GM08714 (cell line): ENCODE measurements around the gene OLIG2.

Experiments used
- H3K4me3 ChIP-seq: fragments of 200-500 bp; sonication (Bioruptor generic); 2 replicates; pipeline ENCODE4 v1.5.1; 2014; ENCODE audit warnings: mild to moderate bottlenecking, low read length, inconsistent platforms
- ZNF274 ChIP-seq: IDR thresholded peaks from 2 replicates; pipeline ENCODE4 v1.6.1; 2012; ENCODE audit warnings: mild to moderate bottlenecking, low read depth, low read length

The OLIG2 gene

GRCh38 chr21:33033961-33034413 is 8.3 kb downstream of the OLIG2 start:
- no peak for TF ChIP-seq ZNF274
- no peak overlapping the region for H3K4me3 ChIP-seq

GRCh38 chr21:33035147-33035546 is 9.4 kb downstream of the OLIG2 start:
- TF ChIP-seq ZNF274 = no peak
- H3K4me3 ChIP-seq = no peak overlapping the region

GRCh38 chr21:33036430-33037162 is 10.9 kb downstream of the OLIG2 start:
- no peak for TF ChIP-seq ZNF274
- no peak overlapping the region for H3K4me3 ChIP-seq

GRCh38 chr21:33037501-33037900 is 11.8 kb downstream of the OLIG2 start:
- no peak overlapping the region for H3K4me3 ChIP-seq

GRCh38 chr21:33039536-33039935 is 13.8 kb downstream of the OLIG2 start:
- no peak for TF ChIP-seq ZNF274

More at GRCh38 chr21:33037501-33037900, 11.8 kb downstream of the OLIG2 start:
- no peak for TF ChIP-seq ZNF274

GRCh38 chr21:33040215-33040614 is 14.5 kb downstream of the OLIG2 start:
- no peak for TF ChIP-seq ZNF274

More at GRCh38 chr21:33039536-33039935, 13.8 kb downstream of the OLIG2 start:
- no peak overlapping the region for H3K4me3 ChIP-seq

GRCh38 chr21:33041981-33042380 is 16.2 kb downstream of the OLIG2 start:
- TF ChIP-seq ZNF274 = no peak
- no peak overlapping the region for H3K4me3 ChIP-seq

More at GRCh38 chr21:33040215-33040614, 14.5 kb downstream of the OLIG2 start:
- H3K4me3 ChIP-seq = no peak overlapping the region

- TF ChIP-seq ZNF274 = no peak
- no peak overlapping the region for H3K4me3 ChIP-seq
Observed at GRCh38 chr21:33042812-33043211, 17.1 kb downstream of the OLIG2 start.

- no peak for TF ChIP-seq ZNF274
- H3K4me3 ChIP-seq = no peak overlapping the region
Observed at GRCh38 chr21:33046455-33046854, 20.7 kb downstream of the OLIG2 start.

- H3K4me3 ChIP-seq = no peak overlapping the region
- TF ChIP-seq ZNF274 = no peak
Observed at GRCh38 chr21:33047231-33047630, 21.5 kb downstream of the OLIG2 start.

GRCh38 chr21:33051925-33052324 is 26.2 kb downstream of the OLIG2 start:
- no peak for TF ChIP-seq ZNF274
- H3K4me3 ChIP-seq = no peak overlapping the region

- H3K4me3 ChIP-seq = no peak overlapping the region
- TF ChIP-seq ZNF274 = no peak
Observed at GRCh38 chr21:33053951-33054350, 28.2 kb downstream of the OLIG2 start.

- no peak overlapping the region for H3K4me3 ChIP-seq
- TF ChIP-seq ZNF274 = no peak
Observed at GRCh38 chr21:33055991-33056390, 30.3 kb downstream of the OLIG2 start.

GRCh38 chr21:33057385-33057940 is 31.7 kb downstream of the OLIG2 start:
- no peak for TF ChIP-seq ZNF274
- no peak overlapping the region for H3K4me3 ChIP-seq

- H3K4me3 ChIP-seq = no peak overlapping the region
- TF ChIP-seq ZNF274 = no peak
Observed at GRCh38 chr21:33058527-33058926, 32.8 kb downstream of the OLIG2 start.
